GM19035 (cell line): Measurements from ENCODE around the gene ATP6V0E2.

Source experiments
- ATAC-seq: cut with Tn5 transposase; IDR thresholded peaks from one replicate; pipeline ENCODE4 v1.9.1; 2021; ENCODE audit not compliant: unreplicated experiment

Gene ATP6V0E2

GRCh38 chr7:149838224-149838991, 35.4 kb upstream of the ATP6V0E2 start, which contains the start of gene ZNF862:
TSS of gene ZNF862 (plus strand) at chr7:149838375. CDS start at chr7:149838612, 237 bp downstream.
- ATAC-seq, result peak; percentile 99

- no peak for ATAC-seq
These were observed 34.8 kb upstream of the ATP6V0E2 start for GRCh38 chr7:149838992-149839408.

GRCh38 chr7:149839933-149840332, 33.8 kb upstream of the ATP6V0E2 start:
- ATAC-seq, result no peak

GRCh38 chr7:149843566-149843965, 30.2 kb upstream of the ATP6V0E2 start:
- ATAC-seq, result no peak

DNA sequence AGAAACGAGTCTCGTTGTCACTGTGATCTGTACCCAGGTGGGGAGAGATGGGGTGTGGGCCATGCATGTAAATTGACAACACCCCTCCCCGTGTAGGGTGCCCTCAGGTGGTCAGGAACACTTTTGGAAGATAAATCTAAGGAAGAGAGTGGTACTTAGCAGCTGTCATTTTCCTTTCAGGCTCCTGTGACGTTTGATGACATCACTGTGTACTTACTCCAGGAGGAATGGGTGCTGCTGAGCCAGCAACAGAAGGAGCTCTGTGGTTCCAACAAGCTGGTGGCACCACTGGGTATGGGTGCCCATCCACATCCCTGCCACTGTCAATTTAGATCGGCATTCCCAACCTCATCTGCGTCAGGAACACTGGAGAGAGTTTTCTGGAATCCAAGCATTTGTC, 29.3 kb upstream of the ATP6V0E2 start:
- no peak for ATAC-seq

DNA sequence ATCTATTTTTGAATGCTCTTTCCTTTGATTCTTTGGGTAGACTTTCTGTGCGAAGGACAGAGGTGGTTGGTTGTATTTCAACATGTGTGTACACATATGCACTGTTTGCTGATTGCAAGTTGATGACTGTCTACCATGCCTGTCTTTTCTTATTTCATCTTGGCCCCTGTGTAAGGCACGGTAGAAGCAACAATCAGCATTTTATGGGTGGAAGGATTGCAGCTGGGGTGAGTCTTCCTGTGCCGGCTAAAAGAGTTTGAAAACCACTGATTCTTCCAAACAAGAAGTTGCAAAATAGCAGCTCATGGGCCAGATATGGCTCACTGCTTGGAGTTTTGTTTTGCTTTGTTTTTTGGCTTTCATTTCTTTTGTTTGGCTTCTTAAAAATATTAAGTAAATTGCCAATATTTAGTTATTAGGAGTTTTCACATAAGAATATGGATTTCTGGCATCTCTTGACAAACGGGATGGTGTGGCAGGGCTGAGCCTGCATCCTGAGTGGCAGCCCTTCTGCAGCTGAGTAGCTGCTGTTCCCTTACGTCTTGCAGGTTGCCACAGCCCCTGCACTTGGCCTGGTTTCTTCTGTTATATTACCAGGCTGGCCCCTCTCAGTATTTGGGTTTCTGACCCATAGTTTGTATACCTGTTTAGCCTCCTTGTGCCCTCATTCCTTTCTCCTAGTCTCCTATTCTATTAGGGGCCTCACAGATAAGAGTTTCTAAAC, 28.4 kb upstream of the ATP6V0E2 start:
- ATAC-seq, result no peak

- ATAC-seq, result no peak
These were observed 27.7 kb upstream of the ATP6V0E2 start for GRCh38 chr7:149846021-149846420.

GRCh38 chr7:149846436-149847046, 27.2 kb upstream of the ATP6V0E2 start:
- no peak for ATAC-seq

- ATAC-seq, result no peak
These were observed 24.6 kb upstream of the ATP6V0E2 start for GRCh38 chr7:149849174-149849573.

DNA sequence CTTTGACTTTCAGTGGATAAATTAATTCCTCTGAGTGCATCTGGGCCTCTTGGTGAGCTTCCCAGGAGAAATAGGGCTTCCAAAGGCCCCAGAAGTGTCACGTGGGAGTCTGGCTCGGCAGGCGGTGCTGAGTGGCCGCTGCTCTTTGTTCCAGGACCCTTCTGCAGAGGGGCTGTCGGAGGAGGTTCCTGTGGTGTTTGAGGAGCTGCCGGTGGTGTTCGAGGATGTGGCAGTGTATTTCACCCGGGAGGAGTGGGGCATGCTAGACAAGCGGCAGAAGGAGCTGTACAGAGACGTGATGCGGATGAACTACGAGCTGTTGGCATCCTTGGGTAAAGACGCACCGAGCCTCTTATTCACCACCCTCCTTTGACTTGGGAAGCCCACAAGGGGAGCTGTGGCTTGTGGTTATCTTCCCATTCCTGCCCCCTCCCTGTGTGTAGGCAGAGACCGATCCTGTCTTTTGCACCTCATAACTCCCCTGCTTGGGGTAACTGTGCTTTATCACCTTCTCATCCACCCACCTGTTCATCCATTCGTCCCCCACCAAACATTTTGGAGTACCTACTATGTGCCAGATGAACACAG, 23.7 kb upstream of the ATP6V0E2 start:
- no peak for ATAC-seq

DNA sequence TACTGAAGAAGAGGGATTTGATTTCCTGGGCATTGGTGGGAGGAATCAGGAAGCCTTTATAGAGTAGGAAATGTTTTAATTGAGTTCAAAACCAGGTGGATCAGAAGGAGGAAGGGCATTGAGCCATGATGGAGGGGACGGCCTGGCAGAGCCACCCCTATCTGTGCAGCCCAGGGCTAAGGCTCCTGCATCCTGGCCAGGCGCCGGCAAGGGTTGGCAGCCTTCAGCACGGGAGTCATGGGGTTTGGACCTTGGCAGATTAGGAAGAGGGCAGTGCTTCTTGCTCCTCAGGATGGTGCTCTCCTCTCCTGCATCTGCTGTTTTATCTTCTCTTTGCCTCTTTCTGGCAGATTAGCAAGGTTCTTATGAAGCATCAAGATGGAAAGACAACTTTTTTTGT, 23.1 kb upstream of the ATP6V0E2 start:
- ATAC-seq, result no peak

DNA sequence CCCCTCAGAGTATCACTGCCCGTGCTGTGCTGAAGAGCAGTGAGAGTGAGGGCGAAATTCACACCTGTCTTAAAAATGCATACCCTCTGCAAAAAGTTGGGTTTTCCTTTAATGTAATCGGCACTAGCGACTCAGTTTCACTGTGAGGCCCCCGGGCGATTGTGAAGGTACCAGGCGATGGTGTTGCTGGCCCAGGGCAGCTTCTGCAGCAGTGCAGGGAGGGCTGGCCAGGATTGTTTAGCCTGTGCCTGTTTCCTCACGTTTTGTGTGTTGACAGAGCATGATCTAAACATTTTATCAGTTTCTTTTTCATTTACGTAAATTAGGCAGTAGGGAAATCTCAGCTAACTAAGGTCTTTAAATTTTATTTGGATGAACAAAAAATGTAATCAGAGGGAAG, 22.3 kb upstream of the ATP6V0E2 start:
- no peak for ATAC-seq

- ATAC-seq, result no peak
These were observed 20.6 kb upstream of the ATP6V0E2 start for GRCh38 chr7:149853157-149853556.

DNA sequence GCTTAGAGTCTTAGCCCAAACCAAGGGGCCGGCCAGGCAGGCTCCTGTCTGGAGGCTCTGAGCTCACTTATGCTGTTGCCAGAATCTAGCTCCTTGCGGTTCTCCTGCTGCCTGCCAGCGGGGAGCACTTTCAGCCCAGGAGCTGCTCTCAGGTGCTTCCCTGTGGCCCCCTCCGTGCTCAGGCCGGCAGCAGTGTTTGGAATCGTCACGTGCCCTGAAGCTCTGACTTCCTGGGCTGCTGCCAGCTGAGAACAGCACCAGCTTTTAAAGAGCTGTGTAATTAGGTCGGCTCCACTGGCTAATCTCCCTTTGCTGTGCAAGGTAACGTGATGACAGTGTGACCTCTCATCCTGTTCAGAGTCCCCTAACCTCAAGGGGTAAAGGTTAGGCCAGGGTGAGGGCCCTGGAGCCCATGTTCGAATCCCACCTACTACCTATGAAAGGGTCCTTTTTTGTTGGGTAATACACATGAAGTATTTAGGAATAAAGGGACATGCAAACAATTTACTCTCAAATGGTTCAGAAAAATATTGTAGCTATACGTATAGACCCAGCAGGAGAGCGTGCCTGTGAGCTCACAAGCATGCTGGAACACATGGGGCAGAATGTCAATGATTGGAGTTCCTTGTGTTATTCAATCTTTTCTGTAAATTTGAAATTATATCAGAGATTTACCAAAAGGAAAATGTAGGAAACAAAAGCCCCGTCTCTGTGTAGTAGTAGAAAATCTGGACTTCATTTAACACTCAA, 19.0 kb upstream of the ATP6V0E2 start:
- ATAC-seq, result no peak

DNA sequence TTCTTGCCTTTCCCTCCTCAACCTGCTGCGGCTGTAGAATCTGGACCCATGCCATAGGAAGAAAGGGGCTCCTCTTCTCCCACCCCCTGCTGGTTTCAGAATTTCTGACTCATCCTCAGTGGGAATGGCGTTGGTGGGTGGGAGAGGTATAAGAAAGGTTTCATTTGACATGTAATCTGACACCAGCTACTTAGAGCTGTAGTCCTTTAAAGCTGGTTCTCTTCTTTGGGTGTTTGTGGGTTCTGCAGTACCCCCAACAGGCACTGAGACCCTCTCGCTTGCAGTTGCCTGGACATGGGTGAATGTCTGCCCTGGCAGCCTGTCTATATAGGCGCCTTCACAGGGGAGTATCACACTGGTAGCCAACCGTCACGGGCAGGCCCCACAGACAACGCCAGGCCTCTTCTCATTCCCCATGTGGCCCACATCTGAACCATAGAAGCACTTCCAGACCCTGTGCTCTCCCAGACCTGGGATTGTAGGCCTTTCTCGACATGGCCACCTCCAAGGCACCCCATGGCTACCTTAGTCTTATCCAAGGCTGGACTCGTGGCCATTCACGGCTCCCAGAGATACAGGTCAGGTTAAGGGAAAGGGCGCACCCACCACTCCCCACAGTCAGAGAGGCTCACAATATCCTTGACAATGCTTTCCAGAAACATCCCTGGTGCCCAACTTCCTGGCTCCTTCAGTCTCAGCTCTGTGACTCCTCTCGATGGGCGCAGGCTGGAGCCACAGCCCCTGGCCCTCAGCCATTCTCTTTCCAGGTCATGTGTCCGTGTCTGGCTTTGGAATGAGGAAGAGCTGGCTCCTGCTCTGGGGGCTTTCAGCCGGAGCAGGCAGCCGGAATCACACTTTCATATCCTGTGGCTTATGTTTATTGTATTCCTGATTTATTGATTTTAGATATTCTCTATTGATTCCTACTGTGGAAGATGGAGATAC, 18.1 kb upstream of the ATP6V0E2 start:
- no peak for ATAC-seq

DNA sequence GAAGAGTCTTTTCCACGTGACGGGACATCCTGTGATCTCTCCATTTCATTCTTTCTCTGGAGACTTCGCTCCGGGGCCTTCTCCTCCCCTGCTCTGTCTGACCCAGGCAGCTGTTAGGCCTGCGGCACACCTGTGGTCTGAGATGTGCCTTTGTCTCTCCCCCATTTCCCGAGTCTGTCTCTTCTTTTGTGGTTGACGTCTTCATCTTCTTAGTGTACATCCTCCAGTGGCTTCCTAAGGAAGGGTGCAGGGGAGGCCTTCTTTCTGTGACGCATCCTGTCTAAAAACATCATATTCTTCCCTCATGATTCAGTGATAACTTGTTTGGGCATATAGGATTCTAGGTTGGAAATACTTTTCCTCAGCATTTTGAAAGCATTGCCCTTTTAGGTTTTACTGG, 17.2 kb upstream of the ATP6V0E2 start:
- ATAC-seq, result no peak

- ATAC-seq, result no peak
These were observed 14.4 kb upstream of the ATP6V0E2 start for GRCh38 chr7:149859369-149859768.

- no peak for ATAC-seq
These were observed 13.9 kb upstream of the ATP6V0E2 start for GRCh38 chr7:149859876-149860275.

GRCh38 chr7:149860821-149861727, 12.7 kb upstream of the ATP6V0E2 start:
- no peak for ATAC-seq
